Measurements from ENCODE around the gene CADPS.

GRCh38 chr3:62895901-62896300 lies 20.7 kb upstream of the CADPS start:
- TF ChIP-seq CTCF (IDR thresholded peaks at IDR 0.05) (no peak), ZFX (IDR thresholded peaks at IDR 0.05; ENCODE audit: borderline replicate concordance) (no peak)

Measured in 22Rv1 (cell line).